Brain microvascular endothelial cell (primary cell): ENCODE results near the gene CDHR3.

Experiments
- DNase-seq: peaks from one replicate; pipeline ENCODE4 v3.0.0-alpha.2; 2020
- H3K27ac ChIP-seq: fragments of 250-450 bp; sonication (Bioruptor Pico); 2 replicates; pipeline ENCODE4 v1.5.1; 2020; ENCODE audit warnings: mild to moderate bottlenecking, moderate library complexity
- H3K27me3 ChIP-seq: fragments of 250-450 bp; sonication (Bioruptor Pico); replicated peaks from 2 replicates; pipeline ENCODE4 v1.5.1; 2020; ENCODE audit warnings: mild to moderate bottlenecking
- H3K36me3 ChIP-seq: fragments of 250-450 bp; sonication (Bioruptor Pico); replicated peaks from 2 replicates; pipeline ENCODE4 v1.5.1; 2020; ENCODE audit warnings: mild to moderate bottlenecking
- H3K4me3 ChIP-seq: 2 replicates; pipeline ENCODE4 v1.5.1; 2011; ENCODE audit warnings: low read depth, mild to moderate bottlenecking, control low read depth, low read length, moderate library complexity
- in situ Hi-C: cut with HindIII; loops from 2 replicates; pipeline ENCODE4 v1.10.0; 2017; ENCODE audit warnings: low sequenced_read_pairs, low pct_ligation_motif_present
- TF ChIP-seq, protein P1 (sequence below): IDR thresholded peaks from 2 replicates; pipeline ENCODE4 v1.5.1; 2011; ENCODE audit warnings: low read depth, mild to moderate bottlenecking, moderate library complexity, low read length, control low read depth, inconsistent platforms; ENCODE audit errors: missing control alignments

CDHR3 gene

DNA sequence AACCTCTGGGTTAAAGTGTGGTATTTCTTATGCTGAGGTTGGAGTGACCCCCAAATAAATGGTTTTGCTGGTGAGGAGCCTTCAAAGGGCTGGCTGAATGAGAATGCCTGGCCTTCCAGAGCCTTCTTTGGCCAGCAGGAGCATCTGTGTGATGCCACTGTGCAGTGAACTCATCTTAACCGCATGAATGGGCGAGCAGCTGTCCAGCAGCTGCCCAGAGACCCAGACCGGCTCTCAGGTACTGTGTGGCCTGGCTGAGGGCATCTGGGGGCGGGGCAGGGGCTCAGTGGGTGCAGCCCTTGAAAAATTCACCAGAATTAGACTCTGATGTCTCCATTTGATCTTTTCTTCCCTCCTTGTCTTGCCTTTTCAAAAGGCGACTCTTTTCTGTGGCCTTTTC, 90.0 kb downstream of the CDHR3 start:
- no peaks in the 10 kb centered on the region for H3K27me3 ChIP-seq
- H3K4me3 ChIP-seq, result no peak overlapping the region
- no peaks in the 10 kb centered on the region for H3K36me3 ChIP-seq
- TF ChIP-seq, protein P1, sequence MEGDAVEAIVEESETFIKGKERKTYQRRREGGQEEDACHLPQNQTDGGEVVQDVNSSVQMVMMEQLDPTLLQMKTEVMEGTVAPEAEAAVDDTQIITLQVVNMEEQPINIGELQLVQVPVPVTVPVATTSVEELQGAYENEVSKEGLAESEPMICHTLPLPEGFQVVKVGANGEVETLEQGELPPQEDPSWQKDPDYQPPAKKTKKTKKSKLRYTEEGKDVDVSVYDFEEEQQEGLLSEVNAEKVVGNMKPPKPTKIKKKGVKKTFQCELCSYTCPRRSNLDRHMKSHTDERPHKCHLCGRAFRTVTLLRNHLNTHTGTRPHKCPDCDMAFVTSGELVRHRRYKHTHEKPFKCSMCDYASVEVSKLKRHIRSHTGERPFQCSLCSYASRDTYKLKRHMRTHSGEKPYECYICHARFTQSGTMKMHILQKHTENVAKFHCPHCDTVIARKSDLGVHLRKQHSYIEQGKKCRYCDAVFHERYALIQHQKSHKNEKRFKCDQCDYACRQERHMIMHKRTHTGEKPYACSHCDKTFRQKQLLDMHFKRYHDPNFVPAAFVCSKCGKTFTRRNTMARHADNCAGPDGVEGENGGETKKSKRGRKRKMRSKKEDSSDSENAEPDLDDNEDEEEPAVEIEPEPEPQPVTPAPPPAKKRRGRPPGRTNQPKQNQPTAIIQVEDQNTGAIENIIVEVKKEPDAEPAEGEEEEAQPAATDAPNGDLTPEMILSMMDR, result peak; percentile 25
- DNase-seq, result no peak
- H3K27ac ChIP-seq, result no peak overlapping the region
- in situ Hi-C loops, result loop anchor here (25.0 kb wide), 1 partner anchor 109 kb away; no protein-coding TSS in a partner anchor

DNA sequence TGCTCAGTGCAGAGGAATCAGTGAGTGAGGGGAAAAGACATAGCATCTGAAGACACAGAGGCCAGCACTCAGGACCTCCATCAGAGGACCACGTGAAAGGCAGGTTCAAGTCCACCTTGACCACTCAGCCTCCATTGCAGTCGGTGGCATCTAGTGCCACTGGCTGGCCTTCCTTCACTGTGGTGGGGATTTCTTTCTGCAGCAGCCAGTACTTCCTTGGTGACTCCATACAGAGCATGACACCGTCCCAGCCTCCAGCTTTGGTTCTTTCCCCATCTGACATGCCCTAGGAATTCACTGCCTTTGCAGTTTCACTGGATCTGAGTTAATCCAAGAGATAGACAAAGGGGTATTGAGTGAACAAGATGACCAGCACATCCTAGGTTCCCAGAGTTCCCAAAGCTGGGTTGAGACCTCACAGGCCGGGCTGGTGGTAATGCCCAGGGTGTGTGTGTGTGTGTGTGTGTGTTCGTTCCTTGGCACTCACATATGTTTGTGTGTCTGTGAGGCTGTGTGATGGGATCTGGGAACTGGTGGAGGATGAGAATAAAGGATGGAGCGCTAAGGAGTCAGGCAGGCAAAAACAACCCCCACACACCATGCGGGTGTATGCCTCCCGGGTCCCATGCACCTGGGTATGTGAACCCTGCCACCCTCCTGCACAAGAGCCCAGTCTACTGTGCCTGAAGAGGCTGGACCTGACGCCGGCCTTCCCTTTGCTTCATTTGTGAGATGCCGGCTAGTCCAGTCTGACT, 91.3 kb downstream of the CDHR3 start:
- Histone ChIP-seq H3K27me3 (no peaks in the 10 kb centered on the region), H3K4me3 (no peak overlapping the region), H3K36me3 (no peaks in the 10 kb centered on the region), H3K27ac (no peak overlapping the region)
- in situ Hi-C loops, result loop anchor here (25.0 kb wide), 1 partner anchor 108 kb away; no protein-coding TSS in a partner anchor
- TF ChIP-seq, protein P1, result no peak
- DNase-seq, result no peak

DNA sequence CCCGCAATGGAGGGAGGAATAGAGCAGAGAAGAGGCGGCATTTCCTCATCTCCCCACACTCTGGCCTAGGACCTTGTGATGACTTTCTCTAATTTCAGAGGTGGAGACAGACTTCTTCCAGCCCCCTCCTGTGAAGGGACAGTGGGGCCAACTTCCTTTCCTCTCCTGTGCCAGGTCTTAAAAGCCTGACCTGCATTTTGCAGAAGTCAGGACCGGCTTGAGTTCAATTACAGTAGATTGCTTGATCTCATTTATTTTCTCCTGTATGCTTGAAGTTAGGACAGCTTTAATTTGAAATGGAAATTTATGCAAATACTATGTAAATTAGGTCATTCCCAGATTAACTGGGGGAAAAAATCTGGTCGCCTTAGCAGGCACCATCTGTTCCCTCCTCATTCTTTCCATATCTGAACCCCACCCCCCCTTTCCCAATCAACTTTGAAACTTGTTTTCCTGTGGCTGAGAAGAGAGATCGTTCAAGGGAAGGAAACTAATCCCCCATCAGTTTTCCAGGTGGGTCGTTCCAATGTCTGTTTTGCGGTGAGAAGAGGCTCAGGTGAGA, 92.0 kb downstream of the CDHR3 start:
- H3K27ac ChIP-seq, result no peak overlapping the region
- no peaks in the 10 kb centered on the region for H3K27me3 ChIP-seq
- DNase-seq, result no peak
- in situ Hi-C loops, result loop anchor here (25.0 kb wide), 1 partner anchor 107 kb away; no protein-coding TSS in a partner anchor
- no peaks in the 10 kb centered on the region for H3K36me3 ChIP-seq
- TF ChIP-seq, protein P1, result no peak
- no peak overlapping the region for H3K4me3 ChIP-seq

DNA sequence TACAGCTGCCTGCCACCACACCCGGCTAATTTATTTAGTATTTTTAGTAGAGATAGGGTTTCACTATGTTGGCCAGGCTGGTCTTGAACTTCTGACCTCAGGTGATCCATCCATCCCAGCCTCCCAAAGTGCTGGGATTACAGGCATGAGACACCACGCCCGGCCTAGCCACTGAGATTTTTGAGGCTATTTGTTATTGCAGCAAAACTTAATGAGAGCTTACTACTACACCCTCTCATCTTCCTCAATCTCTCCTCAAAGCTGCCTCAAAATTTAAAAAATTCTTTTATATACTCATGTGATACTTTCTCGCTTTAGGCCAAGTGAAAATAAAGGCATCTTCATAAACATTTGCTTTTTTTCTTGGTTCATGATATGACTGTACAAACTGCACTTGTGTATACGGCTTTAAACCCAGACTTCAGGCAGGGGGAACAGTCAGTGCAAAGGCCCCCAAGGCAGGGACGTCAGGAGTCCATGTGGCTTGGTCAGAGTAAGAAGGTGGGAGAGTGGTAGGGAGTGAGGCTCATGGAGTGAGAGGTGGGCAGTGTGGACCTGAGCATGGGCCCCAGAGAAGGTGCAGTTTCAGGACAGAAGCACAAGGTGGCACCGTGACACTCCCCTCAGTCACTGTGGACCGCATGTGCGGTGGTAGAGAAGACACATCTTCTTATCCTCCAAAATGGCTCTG, 93.6 kb downstream of the CDHR3 start:
- TF ChIP-seq, protein P1, result peak; percentile 95
- DNase-seq, result peak; percentile 53
- in situ Hi-C loops, result loop anchor here (25.0 kb wide), 1 partner anchor 106 kb away; no protein-coding TSS in a partner anchor

DNA sequence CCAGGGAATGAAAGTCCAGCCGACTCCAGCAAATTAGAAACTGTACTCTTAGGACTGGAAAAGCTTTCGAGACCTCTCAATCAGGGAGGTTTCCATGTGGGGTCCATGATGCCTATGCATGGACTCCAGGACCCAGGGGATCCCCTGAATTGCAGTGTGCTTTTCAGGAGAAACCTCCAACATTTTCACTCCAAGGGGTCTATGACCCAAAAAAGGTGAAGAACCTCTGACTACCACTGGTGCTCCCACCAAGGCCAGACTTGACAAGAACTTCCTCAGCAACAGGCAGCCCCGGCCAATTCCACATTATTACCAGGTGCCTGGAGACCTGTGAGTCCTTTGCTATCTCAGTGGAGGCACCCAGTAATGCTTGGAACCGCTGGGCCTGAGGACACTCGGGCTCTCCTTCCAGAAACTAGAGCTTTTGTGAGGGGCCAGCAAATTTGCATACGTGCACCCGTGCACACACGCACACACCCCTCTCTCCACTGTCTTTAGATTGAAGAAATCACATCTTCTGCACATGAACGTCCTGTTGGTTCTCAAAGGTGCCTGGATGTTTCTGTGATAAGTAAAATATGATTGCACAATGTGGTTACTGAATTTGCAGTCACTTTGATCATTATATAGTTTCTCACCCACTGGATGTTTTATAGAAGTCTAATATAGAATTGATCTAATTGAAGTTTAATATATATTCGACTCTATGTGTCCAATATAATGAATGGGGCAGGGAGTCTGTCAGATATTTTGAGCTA, 94.3 kb downstream of the CDHR3 start:
- Histone ChIP-seq H3K4me3 (no peak overlapping the region), H3K27me3 (no peaks in the 10 kb centered on the region), H3K36me3 (no peaks in the 10 kb centered on the region), H3K27ac (no peak overlapping the region)
- DNase-seq, result no peak
- in situ Hi-C loops, result loop anchor here (25.0 kb wide), 1 partner anchor 105 kb away; no protein-coding TSS in a partner anchor
- TF ChIP-seq, protein P1, result no peak

More for the DNA sequence above, 93.6 kb downstream of the CDHR3 start:
- H3K27me3 ChIP-seq, result no peaks in the 10 kb centered on the region
- no peak overlapping the region for H3K27ac ChIP-seq
- H3K4me3 ChIP-seq, result no peak overlapping the region
- H3K36me3 ChIP-seq, result no peaks in the 10 kb centered on the region
